HEK293 (cell line): ENCODE measurements around the gene CMTM1.
A peak's percentile ranks its signal among the peaks of the same experiment; 100 is the strongest.

ENCODE experiments used
- CTCF ChIA-PET: fragments of 350-600 bp; formaldehyde crosslinking; extraction: SDS; loops from one replicate; lab custom pipeline; 2021; ENCODE audit warnings: antibody characterized with exemption; lab: Yijun Ruan, JAX
- POLR2A ChIA-PET: fragments of 300-600 bp; formaldehyde crosslinking; extraction: SDS; loops from one replicate; lab custom pipeline; 2020; ENCODE audit warnings: antibody characterized with exemption, inconsistent platforms; lab: Yijun Ruan, JAX
- H3K27ac ChIP-seq: fragments of 200-500 bp; sonication (Bioruptor generic); 2 replicates; pipeline ENCODE4 v1.5.1; 2014; ENCODE audit warnings: low read depth, low read length, control low read depth, inconsistent platforms; ENCODE audit errors: extremely low read depth
- H3K36me3 ChIP-seq, 2 experiments: fragments of 200-500 bp in 1 of 2; sonication (Bioruptor generic) in 1 of 2; 1 replicate in 1 of 2; 2 replicates in 1 of 2; pipeline ENCODE4 v1.5.1; 2014 to 2017; ENCODE audit warnings: inconsistent platforms in 2 of 2, low read length in 2 of 2; ENCODE audit not compliant: control insufficient read depth in 2 of 2, insufficient read depth in 1 of 2
- H3K4me1 ChIP-seq: fragments of 200-500 bp; sonication (Bioruptor generic); 2 replicates; pipeline ENCODE4 v1.5.1; 2014; ENCODE audit warnings: mild to moderate bottlenecking, low read length, inconsistent platforms; ENCODE audit not compliant: control insufficient read depth, insufficient read depth
- H3K4me3 ChIP-seq: 2 replicates; pipeline ENCODE4 v1.5.1; 2011; ENCODE audit warnings: low read depth, mild to moderate bottlenecking, control low read depth, low read length, moderate library complexity
- H3K9me3 ChIP-seq: fragments of 200-500 bp; sonication (Bioruptor generic); 2 replicates; pipeline ENCODE4 v1.5.1; 2014; ENCODE audit warnings: low read depth, low read length, inconsistent platforms; ENCODE audit not compliant: control insufficient read depth, insufficient read depth
- GLI4 ChIP-seq: fragments of 450-650 bp; formaldehyde crosslinking; IDR thresholded peaks from 2 replicates; pipeline ENCODE4 v1.5.1; 2016; ENCODE audit warnings: missing biosample characterization, missing genetic modification characterization
- PRDM1 ChIP-seq: fragments of 450-650 bp; formaldehyde crosslinking; IDR thresholded peaks from 2 replicates; pipeline ENCODE4; 2016; ENCODE audit warnings: missing biosample characterization, missing genetic modification characterization
- SETDB1 ChIP-seq: IDR thresholded peaks from one replicate; pipeline ENCODE4 v1.6.1; 2017; ENCODE audit warnings: mild to moderate bottlenecking, low read length, moderate library complexity, mixed read lengths; ENCODE audit not compliant: insufficient read length
- ZBTB1 ChIP-seq: fragments of 450-650 bp; formaldehyde crosslinking; IDR thresholded peaks from 2 replicates; pipeline ENCODE4 v1.5.1; 2016; ENCODE audit warnings: missing biosample characterization, missing genetic modification characterization
- ZBTB48 ChIP-seq: fragments of 450-650 bp; formaldehyde crosslinking; IDR thresholded peaks from 2 replicates; pipeline ENCODE4 v1.5.1; 2016; ENCODE audit warnings: missing biosample characterization, missing genetic modification characterization
- ZBTB8A ChIP-seq: fragments of 450-650 bp; formaldehyde crosslinking; IDR thresholded peaks from 2 replicates; pipeline ENCODE4 v1.5.1; 2016; ENCODE audit warnings: missing biosample characterization, missing genetic modification characterization
- ZNF133 ChIP-seq: fragments of 450-650 bp; formaldehyde crosslinking; IDR thresholded peaks from 2 replicates; pipeline ENCODE4 v1.5.1; 2016; ENCODE audit warnings: missing biosample characterization, missing genetic modification characterization
- ZNF138 ChIP-seq: fragments of 450-650 bp; formaldehyde crosslinking; IDR thresholded peaks from 2 replicates; pipeline ENCODE4 v1.5.1; 2016; ENCODE audit warnings: missing biosample characterization, missing genetic modification characterization, borderline replicate concordance
- ZNF19 ChIP-seq: fragments of 450-650 bp; formaldehyde crosslinking; IDR thresholded peaks from 2 replicates; pipeline ENCODE4; 2016; ENCODE audit warnings: missing biosample characterization, missing genetic modification characterization, low read depth
- ZNF223 ChIP-seq: fragments of 450-650 bp; formaldehyde crosslinking; IDR thresholded peaks from 2 replicates; pipeline ENCODE4 v1.5.1; 2016; ENCODE audit warnings: missing biosample characterization, missing genetic modification characterization
- ZNF302 ChIP-seq: fragments of 450-650 bp; formaldehyde crosslinking; IDR thresholded peaks from 2 replicates; pipeline ENCODE4 v1.5.1; 2016; ENCODE audit warnings: missing biosample characterization, missing genetic modification characterization, low read depth
- ZNF335 ChIP-seq: fragments of 450-650 bp; formaldehyde crosslinking; conservative IDR thresholded peaks from 2 replicates; pipeline ENCODE4 v1.5.1; 2016; ENCODE audit warnings: missing biosample characterization, missing genetic modification characterization
- ZNF366 ChIP-seq: fragments of 450-650 bp; formaldehyde crosslinking; conservative IDR thresholded peaks from 2 replicates; pipeline ENCODE4 v1.5.1; 2016; ENCODE audit warnings: missing biosample characterization, missing genetic modification characterization
- ZNF426 ChIP-seq: fragments of 450-650 bp; formaldehyde crosslinking; IDR thresholded peaks from 2 replicates; pipeline ENCODE4 v1.5.1; 2017; ENCODE audit warnings: missing biosample characterization, missing genetic modification characterization, mild to moderate bottlenecking, inconsistent platforms, moderate library complexity
- ZNF433 ChIP-seq: fragments of 450-650 bp; formaldehyde crosslinking; IDR thresholded peaks from 2 replicates; pipeline ENCODE4 v1.5.1; 2016; ENCODE audit warnings: missing biosample characterization, missing genetic modification characterization, low read depth
- ZNF48 ChIP-seq: fragments of 450-650 bp; formaldehyde crosslinking; IDR thresholded peaks from 2 replicates; pipeline ENCODE4 v1.5.1; 2016; ENCODE audit warnings: missing biosample characterization, missing genetic modification characterization
- ZNF571 ChIP-seq: fragments of 450-650 bp; formaldehyde crosslinking; IDR thresholded peaks from 2 replicates; pipeline ENCODE4 v1.5.0; 2017; ENCODE audit warnings: missing biosample characterization, missing genetic modification characterization
- ZNF623 ChIP-seq: fragments of 450-650 bp; formaldehyde crosslinking; IDR thresholded peaks from 2 replicates; pipeline ENCODE4 v1.5.1; 2016; ENCODE audit warnings: missing biosample characterization, missing genetic modification characterization
- ZNF658 ChIP-seq: fragments of 450-650 bp; formaldehyde crosslinking; IDR thresholded peaks from 2 replicates; pipeline ENCODE4; 2016; ENCODE audit warnings: missing biosample characterization, missing genetic modification characterization
- ZNF677 ChIP-seq: fragments of 450-650 bp; IDR thresholded peaks from 2 replicates; pipeline ENCODE4 v1.5.0; 2018; ENCODE audit warnings: missing biosample characterization, mild to moderate bottlenecking, missing genetic modification characterization, moderate library complexity
- ZNF747 ChIP-seq: fragments of 450-650 bp; formaldehyde crosslinking; IDR thresholded peaks from 2 replicates; pipeline ENCODE4 v1.5.1; 2016; ENCODE audit warnings: missing biosample characterization, missing genetic modification characterization
- ZNF76 ChIP-seq: fragments of 450-650 bp; formaldehyde crosslinking; IDR thresholded peaks from 2 replicates; pipeline ENCODE4; 2016; ENCODE audit warnings: low read depth, missing biosample characterization, missing genetic modification characterization, borderline replicate concordance
- ZNF830 ChIP-seq: fragments of 450-650 bp; IDR thresholded peaks from 2 replicates; pipeline ENCODE4 v1.5.0; 2018; ENCODE audit warnings: missing biosample characterization, missing genetic modification characterization, low read depth, mild to moderate bottlenecking, moderate library complexity
- ZSCAN30 ChIP-seq: fragments of 450-650 bp; IDR thresholded peaks from 2 replicates; pipeline ENCODE4 v1.5.1; 2018; ENCODE audit warnings: missing biosample characterization, mild to moderate bottlenecking, missing genetic modification characterization, moderate library complexity
- TF ChIP-seq, protein P1 (sequence below): fragments of 450-650 bp; formaldehyde crosslinking; IDR thresholded peaks from 2 replicates; pipeline ENCODE4 v1.5.1; 2017; ENCODE audit warnings: missing biosample characterization, missing genetic modification characterization
- TF ChIP-seq, protein P2 (sequence below): fragments of 450-650 bp; formaldehyde crosslinking; IDR thresholded peaks from 2 replicates; pipeline ENCODE4 v1.5.1; 2016; ENCODE audit warnings: missing biosample characterization, missing genetic modification characterization
- TF ChIP-seq, protein P3 (sequence below): fragments of 450-650 bp; formaldehyde crosslinking; IDR thresholded peaks from 2 replicates; pipeline ENCODE4 v1.5.1; 2016; ENCODE audit warnings: missing biosample characterization, missing genetic modification characterization
- TF ChIP-seq, protein P4 (sequence below): fragments of 450-650 bp; formaldehyde crosslinking; IDR thresholded peaks from 2 replicates; pipeline ENCODE4 v1.5.1; 2016; ENCODE audit warnings: missing biosample characterization, missing genetic modification characterization, low read depth
- TF ChIP-seq, protein P5 (sequence below): fragments of 450-650 bp; formaldehyde crosslinking; IDR thresholded peaks from 2 replicates; pipeline ENCODE4 v1.5.1; 2016; ENCODE audit warnings: missing biosample characterization, missing genetic modification characterization

The CMTM1 gene

DNA sequence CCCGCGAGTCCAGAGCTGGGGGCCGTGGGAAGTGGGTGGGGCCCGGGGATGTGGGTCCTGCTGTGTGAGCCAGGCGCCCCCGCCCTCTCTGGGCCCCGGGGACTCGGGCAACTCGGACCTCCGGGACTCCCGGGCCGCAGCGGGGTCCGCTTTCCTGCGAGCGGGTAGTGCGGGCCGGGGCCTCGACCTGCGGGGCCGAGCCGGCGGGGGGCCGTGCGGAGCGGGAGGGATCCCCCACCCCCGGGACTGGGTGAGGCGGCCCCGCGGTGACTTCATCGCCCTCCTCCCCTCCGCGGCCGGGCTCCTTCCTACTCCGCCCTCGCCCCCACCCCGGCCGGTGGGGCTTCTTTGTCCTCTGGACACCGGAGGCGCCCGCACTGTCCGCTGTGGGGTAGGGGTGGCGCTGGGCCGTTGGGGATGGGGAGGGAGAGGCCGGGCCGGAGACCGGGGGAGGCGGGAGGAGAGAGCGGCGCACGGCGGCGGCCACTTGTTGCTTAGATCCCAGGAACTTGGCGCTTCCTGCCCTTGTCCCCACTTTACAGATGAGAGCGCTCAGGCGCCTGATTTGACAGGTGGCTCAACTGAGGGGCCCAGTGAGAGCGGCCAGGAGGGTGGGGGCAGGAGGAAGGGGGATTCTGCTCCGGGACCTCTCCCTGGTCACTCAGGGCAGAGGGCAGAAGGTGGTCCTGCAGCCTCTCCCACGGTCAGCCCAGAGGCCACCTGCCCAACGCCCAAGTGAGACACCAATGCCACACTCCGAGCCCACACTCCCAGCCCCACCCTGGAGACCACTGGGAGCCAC is 39.1 kb downstream of the CMTM1 start:
- Histone ChIP-seq H3K36me3 (peaks cover 0 to 18% of the 10 kb centered on the region in 2 experiments; a peak in 1 of 3 replicates), H3K27ac (peak overlapping the region; percentile 59), H3K4me1 (no peaks in the 10 kb centered on the region), H3K9me3 (no peaks in the 10 kb centered on the region), H3K4me3 (peak overlapping the region; percentile 69)
- ChIA-PET CTCF (interaction anchor here (0.6 kb wide), 1 partner anchor 200 kb away, joined by 4 read pairs; no protein-coding TSS in a partner anchor), POLR2A (no interaction called here)
- TF ChIP-seq ZNF426 (tag by site-specific recombination), result no peak
- TF ChIP-seq ZNF830 (tag by site-specific recombination), result no peak
- no peak for TF ChIP-seq ZNF223
- TF ChIP-seq, protein P1, sequence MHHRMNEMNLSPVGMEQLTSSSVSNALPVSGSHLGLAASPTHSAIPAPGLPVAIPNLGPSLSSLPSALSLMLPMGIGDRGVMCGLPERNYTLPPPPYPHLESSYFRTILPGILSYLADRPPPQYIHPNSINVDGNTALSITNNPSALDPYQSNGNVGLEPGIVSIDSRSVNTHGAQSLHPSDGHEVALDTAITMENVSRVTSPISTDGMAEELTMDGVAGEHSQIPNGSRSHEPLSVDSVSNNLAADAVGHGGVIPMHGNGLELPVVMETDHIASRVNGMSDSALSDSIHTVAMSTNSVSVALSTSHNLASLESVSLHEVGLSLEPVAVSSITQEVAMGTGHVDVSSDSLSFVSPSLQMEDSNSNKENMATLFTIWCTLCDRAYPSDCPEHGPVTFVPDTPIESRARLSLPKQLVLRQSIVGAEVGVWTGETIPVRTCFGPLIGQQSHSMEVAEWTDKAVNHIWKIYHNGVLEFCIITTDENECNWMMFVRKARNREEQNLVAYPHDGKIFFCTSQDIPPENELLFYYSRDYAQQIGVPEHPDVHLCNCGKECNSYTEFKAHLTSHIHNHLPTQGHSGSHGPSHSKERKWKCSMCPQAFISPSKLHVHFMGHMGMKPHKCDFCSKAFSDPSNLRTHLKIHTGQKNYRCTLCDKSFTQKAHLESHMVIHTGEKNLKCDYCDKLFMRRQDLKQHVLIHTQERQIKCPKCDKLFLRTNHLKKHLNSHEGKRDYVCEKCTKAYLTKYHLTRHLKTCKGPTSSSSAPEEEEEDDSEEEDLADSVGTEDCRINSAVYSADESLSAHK, result no peak
- TF ChIP-seq, protein P2, sequence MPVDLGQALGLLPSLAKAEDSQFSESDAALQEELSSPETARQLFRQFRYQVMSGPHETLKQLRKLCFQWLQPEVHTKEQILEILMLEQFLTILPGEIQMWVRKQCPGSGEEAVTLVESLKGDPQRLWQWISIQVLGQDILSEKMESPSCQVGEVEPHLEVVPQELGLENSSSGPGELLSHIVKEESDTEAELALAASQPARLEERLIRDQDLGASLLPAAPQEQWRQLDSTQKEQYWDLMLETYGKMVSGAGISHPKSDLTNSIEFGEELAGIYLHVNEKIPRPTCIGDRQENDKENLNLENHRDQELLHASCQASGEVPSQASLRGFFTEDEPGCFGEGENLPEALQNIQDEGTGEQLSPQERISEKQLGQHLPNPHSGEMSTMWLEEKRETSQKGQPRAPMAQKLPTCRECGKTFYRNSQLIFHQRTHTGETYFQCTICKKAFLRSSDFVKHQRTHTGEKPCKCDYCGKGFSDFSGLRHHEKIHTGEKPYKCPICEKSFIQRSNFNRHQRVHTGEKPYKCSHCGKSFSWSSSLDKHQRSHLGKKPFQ, result no peak
- no peak for TF ChIP-seq ZNF76
- TF ChIP-seq ZSCAN30, result 0 out of 2 replicates have a peak, but pooled peaks have one; percentile 10
- no peak for TF ChIP-seq ZNF677 (tag by site-specific recombination)
- no peak for TF ChIP-seq ZNF48 (tag by site-specific recombination)
- no peak for TF ChIP-seq ZNF366 (tag by site-specific recombination)
- TF ChIP-seq, protein P3, sequence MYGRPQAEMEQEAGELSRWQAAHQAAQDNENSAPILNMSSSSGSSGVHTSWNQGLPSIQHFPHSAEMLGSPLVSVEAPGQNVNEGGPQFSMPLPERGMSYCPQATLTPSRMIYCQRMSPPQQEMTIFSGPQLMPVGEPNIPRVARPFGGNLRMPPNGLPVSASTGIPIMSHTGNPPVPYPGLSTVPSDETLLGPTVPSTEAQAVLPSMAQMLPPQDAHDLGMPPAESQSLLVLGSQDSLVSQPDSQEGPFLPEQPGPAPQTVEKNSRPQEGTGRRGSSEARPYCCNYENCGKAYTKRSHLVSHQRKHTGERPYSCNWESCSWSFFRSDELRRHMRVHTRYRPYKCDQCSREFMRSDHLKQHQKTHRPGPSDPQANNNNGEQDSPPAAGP, result no peak
- TF ChIP-seq ZNF138 (tag by site-specific recombination), result no peak
- peak; percentile 27; the same call in 1 of the 2 replicates for TF ChIP-seq ZNF335 (tag by site-specific recombination)
- no peak for TF ChIP-seq ZBTB8A
- no peak for TF ChIP-seq PRDM1 (tag by site-specific recombination)
- no peak for TF ChIP-seq SETDB1
- no peak for TF ChIP-seq ZNF433 (tag by site-specific recombination)
- TF ChIP-seq, protein P4, sequence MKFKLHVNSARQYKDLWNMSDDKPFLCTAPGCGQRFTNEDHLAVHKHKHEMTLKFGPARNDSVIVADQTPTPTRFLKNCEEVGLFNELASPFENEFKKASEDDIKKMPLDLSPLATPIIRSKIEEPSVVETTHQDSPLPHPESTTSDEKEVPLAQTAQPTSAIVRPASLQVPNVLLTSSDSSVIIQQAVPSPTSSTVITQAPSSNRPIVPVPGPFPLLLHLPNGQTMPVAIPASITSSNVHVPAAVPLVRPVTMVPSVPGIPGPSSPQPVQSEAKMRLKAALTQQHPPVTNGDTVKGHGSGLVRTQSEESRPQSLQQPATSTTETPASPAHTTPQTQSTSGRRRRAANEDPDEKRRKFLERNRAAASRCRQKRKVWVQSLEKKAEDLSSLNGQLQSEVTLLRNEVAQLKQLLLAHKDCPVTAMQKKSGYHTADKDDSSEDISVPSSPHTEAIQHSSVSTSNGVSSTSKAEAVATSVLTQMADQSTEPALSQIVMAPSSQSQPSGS, result no peak
- no peak for TF ChIP-seq ZBTB48 (tag by site-specific recombination)
- no peak for TF ChIP-seq ZNF302 (tag by site-specific recombination)
- TF ChIP-seq ZNF133 (tag by site-specific recombination), result no peak
- TF ChIP-seq GLI4 (tag by site-specific recombination), result no peak
- no peak for TF ChIP-seq ZNF747 (tag by site-specific recombination)
- TF ChIP-seq, protein P5, sequence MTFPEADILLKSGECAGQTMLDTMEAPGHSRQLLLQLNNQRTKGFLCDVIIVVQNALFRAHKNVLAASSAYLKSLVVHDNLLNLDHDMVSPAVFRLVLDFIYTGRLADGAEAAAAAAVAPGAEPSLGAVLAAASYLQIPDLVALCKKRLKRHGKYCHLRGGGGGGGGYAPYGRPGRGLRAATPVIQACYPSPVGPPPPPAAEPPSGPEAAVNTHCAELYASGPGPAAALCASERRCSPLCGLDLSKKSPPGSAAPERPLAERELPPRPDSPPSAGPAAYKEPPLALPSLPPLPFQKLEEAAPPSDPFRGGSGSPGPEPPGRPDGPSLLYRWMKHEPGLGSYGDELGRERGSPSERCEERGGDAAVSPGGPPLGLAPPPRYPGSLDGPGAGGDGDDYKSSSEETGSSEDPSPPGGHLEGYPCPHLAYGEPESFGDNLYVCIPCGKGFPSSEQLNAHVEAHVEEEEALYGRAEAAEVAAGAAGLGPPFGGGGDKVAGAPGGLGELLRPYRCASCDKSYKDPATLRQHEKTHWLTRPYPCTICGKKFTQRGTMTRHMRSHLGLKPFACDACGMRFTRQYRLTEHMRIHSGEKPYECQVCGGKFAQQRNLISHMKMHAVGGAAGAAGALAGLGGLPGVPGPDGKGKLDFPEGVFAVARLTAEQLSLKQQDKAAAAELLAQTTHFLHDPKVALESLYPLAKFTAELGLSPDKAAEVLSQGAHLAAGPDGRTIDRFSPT (tag by site-specific recombination), result no peak
- no peak for TF ChIP-seq ZNF658
- no peak for TF ChIP-seq ZNF571 (tag by site-specific recombination)
- no peak for TF ChIP-seq ZBTB1 (tag by site-specific recombination)
- no peak for TF ChIP-seq ZNF19 (tag by site-specific recombination)
- no peak for TF ChIP-seq ZNF623 (tag by site-specific recombination)
